KG1 (cell line): ENCODE results near the gene VPS33B.
"Not testable (repeated sequence)": the region's sequence is repeated elsewhere in the genome, so short reads cannot be mapped to it uniquely, and the experiment has no call there.

Experiments
- DNase-seq: peaks from one replicate; lab custom pipeline; 2025; lab: John Stamatoyannopoulos, UW

VPS33B gene

GRCh38 chr15:91031796-91032195 lies 9.4 kb upstream of the VPS33B start:
- no peak for DNase-seq

GRCh38 chr15:91027677-91028076 lies 5.3 kb upstream of the VPS33B start:
- no peak for DNase-seq

GRCh38 chr15:91023720-91024119 lies 1.3 kb upstream of the VPS33B start:
- no peak for DNase-seq

- DNase-seq = no peak
Measured at GRCh38 chr15:91022832-91023129, 387 bp upstream of the VPS33B start.

- DNase-seq = no peak
Measured at GRCh38 chr15:91021516-91022074, 799 bp downstream of the VPS33B start.

- no peak for DNase-seq
Measured at GRCh38 chr15:91018158-91018557, 4.2 kb downstream of the VPS33B start.

- no peak for DNase-seq
Measured at GRCh38 chr15:91017716-91018115, 4.7 kb downstream of the VPS33B start.

GRCh38 chr15:91013701-91014100 lies 8.7 kb downstream of the VPS33B start:
- not testable (repeated sequence) for DNase-seq

- no peak for DNase-seq
Measured at GRCh38 chr15:91007266-91007665, 15.1 kb downstream of the VPS33B start.

GRCh38 chr15:91001209-91001608 lies 21.2 kb downstream of the VPS33B start:
- DNase-seq = no peak

- no peak for DNase-seq
Measured at GRCh38 chr15:90998737-90999136, 23.7 kb downstream of the VPS33B start.

GRCh38 chr15:90994417-90995311 lies 27.7 kb downstream of the VPS33B start, which contains the start of gene PRC1:
Gene PRC1 (minus strand): TSS chr15:90994535. CDS start chr15:90994417, 118 bp downstream.
- peak; percentile 93 for DNase-seq

GRCh38 chr15:90994059-90994416 lies 28.4 kb downstream of the VPS33B start:
- no peak for DNase-seq

- DNase-seq = no peak
Measured at GRCh38 chr15:90991587-90992285, 30.7 kb downstream of the VPS33B start.

GRCh38 chr15:90990446-90990845 lies 31.9 kb downstream of the VPS33B start:
- DNase-seq = no peak

- no peak for DNase-seq
Measured at GRCh38 chr15:90989040-90989768, 33.2 kb downstream of the VPS33B start.

- no peak for DNase-seq
Measured at GRCh38 chr15:90988296-90988695, 34.1 kb downstream of the VPS33B start.

GRCh38 chr15:90987561-90988141 lies 34.7 kb downstream of the VPS33B start:
- no peak for DNase-seq

GRCh38 chr15:90986790-90987507 lies 35.4 kb downstream of the VPS33B start:
- DNase-seq = no peak

- DNase-seq = no peak
Measured at GRCh38 chr15:90982135-90982534, 40.3 kb downstream of the VPS33B start.

GRCh38 chr15:90981681-90982080 lies 40.7 kb downstream of the VPS33B start:
- no peak for DNase-seq
